GM18951 (cell line): ENCODE data around the gene MAMLD1.

Experiments used
- POLR2A ChIP-seq: IDR thresholded peaks from 4 replicates; pipeline ENCODE4 v1.6.1; 2011; ENCODE audit warnings: mild to moderate bottlenecking; ENCODE audit not compliant: insufficient read length, insufficient read depth; ENCODE audit errors: extremely low read depth
- in situ Hi-C: fragments of 300-500 bp; cut with MboI; formaldehyde crosslinking; loops from one replicate; pipeline ENCODE4 v1.12.0; 2022; ENCODE audit warnings: low sequenced_read_pairs, mixed read lengths, inconsistent platforms; ENCODE audit not compliant: unreplicated experiment

MAMLD1 gene

GRCh38 chrX:150438165-150438564 is 75.0 kb downstream of the MAMLD1 start:
- in situ Hi-C loops = no loop called here
- TF ChIP-seq POLR2A = no peak

GRCh38 chrX:150446151-150446550 is 83.0 kb downstream of the MAMLD1 start:
- no peak for TF ChIP-seq POLR2A
- in situ Hi-C loops = no loop called here

GRCh38 chrX:150446995-150447394 is 83.9 kb downstream of the MAMLD1 start:
- in situ Hi-C loops = no loop called here
- TF ChIP-seq POLR2A = no peak

- no peak for TF ChIP-seq POLR2A
- in situ Hi-C loops = no loop called here
Observed at GRCh38 chrX:150449313-150449712, 86.2 kb downstream of the MAMLD1 start.

- in situ Hi-C loops = no loop called here
- TF ChIP-seq POLR2A = no peak
Observed at GRCh38 chrX:150450519-150451177, 87.5 kb downstream of the MAMLD1 start.

GRCh38 chrX:150451953-150452352 is 88.8 kb downstream of the MAMLD1 start:
- TF ChIP-seq POLR2A = no peak
- in situ Hi-C loops = no loop called here

- TF ChIP-seq POLR2A = no peak
- in situ Hi-C loops = no loop called here
Observed at GRCh38 chrX:150454083-150454482, 91.0 kb downstream of the MAMLD1 start.

GRCh38 chrX:150454508-150455214 is 91.5 kb downstream of the MAMLD1 start:
- in situ Hi-C loops = no loop called here
- TF ChIP-seq POLR2A = no peak

GRCh38 chrX:150455215-150455608 is 92.1 kb downstream of the MAMLD1 start:
- in situ Hi-C loops = no loop called here
- TF ChIP-seq POLR2A = no peak

GRCh38 chrX:150456466-150456865 is 93.3 kb downstream of the MAMLD1 start:
- TF ChIP-seq POLR2A = no peak

GRCh38 chrX:150456941-150457340 is 93.8 kb downstream of the MAMLD1 start:
- in situ Hi-C loops = no loop called here
- TF ChIP-seq POLR2A = no peak

More at GRCh38 chrX:150456466-150456865, 93.3 kb downstream of the MAMLD1 start:
- in situ Hi-C loops = no loop called here

- TF ChIP-seq POLR2A = no peak
- in situ Hi-C loops = no loop called here
Observed at GRCh38 chrX:150459196-150459595, 96.1 kb downstream of the MAMLD1 start.

GRCh38 chrX:150460063-150460462 is 96.9 kb downstream of the MAMLD1 start:
- in situ Hi-C loops = no loop called here
- no peak for TF ChIP-seq POLR2A

- in situ Hi-C loops = no loop called here
- TF ChIP-seq POLR2A = no peak
Observed at GRCh38 chrX:150460781-150461180, 97.7 kb downstream of the MAMLD1 start.
